ENCODE measurements around the gene RBM3.

RBM3 gene

GRCh38 chrX:48575642-48576041 lies 1.4 kb downstream of the RBM3 start:
- DNase-seq (ENCODE audit: insufficient read length, low spot score) (no peak), FAIRE-seq (no peak)

GRCh38 chrX:48576108-48576507 lies 1.8 kb downstream of the RBM3 start:
- DNase-seq (ENCODE audit: insufficient read length, low spot score) = no peak
- FAIRE-seq = no peak

DNA sequence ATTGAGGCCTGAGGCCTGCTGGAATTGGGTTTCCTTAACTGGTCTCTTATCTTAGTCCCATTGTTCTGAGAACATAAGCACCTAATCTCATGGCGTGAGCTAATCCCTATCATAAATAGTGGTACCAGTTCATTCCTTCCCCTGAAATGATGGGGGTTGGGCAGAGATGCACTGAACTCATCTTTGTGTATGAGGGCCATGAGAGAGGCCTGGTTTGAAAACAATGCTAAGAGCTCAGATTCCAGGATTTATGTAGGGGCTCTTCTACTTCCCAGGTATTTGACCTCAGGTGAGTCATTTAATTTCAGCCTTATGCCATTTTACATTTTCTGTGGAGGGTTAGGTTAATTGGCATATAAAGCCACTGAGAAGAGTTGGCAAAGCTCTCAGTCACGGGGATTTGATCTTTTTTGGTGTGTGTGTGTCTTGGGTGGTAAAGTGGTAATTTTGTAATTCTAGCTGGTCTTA lies 4.4 kb downstream of the RBM3 start:
- no peak for DNase-seq (ENCODE audit: insufficient read length, low spot score)
- FAIRE-seq = no peak

DNA sequence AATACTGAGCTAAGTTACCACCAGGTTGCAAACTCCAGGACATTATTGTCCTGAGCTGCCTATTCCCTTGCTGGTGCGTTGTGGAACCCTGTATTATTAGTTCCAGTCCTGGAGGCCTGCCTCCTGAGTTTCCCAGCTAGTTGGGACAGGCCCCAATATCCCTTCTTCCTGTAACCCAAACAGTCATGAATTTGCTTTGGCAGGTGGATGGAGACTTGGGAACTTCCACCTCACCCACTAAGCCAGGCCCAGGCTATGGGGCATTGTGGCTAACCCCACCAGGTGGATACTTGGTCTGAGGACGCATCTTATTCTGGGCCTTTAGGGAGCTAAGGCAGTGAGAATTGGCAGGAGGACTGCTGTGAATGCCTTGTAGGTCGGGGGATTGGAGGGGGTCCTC lies 5.0 kb downstream of the RBM3 start:
- no peak for DNase-seq (ENCODE audit: insufficient read length, low spot score)
- FAIRE-seq = no peak

- DNase-seq (ENCODE audit: insufficient read length, low spot score) = no peak
These were observed 6.4 kb downstream of the RBM3 start for GRCh38 chrX:48580662-48581061.

GRCh38 chrX:48584698-48585097 lies 10.4 kb downstream of the RBM3 start:
- DNase-seq (ENCODE audit: insufficient read length, low spot score) (no peak), FAIRE-seq (no peak)

More at GRCh38 chrX:48580662-48581061, 6.4 kb downstream of the RBM3 start:
- FAIRE-seq = no peak

GRCh38 chrX:48589482-48590162 lies 15.3 kb downstream of the RBM3 start:
- DNase-seq (ENCODE audit: insufficient read length, low spot score) (no peak), FAIRE-seq (no peak)

GRCh38 chrX:48590203-48591103 lies 16.2 kb downstream of the RBM3 start:
- no peak for DNase-seq (ENCODE audit: insufficient read length, low spot score)
- FAIRE-seq = no peak

- DNase-seq (ENCODE audit: insufficient read length, low spot score) (peak; percentile 22), FAIRE-seq (no peak)
These were observed 17.0 kb downstream of the RBM3 start for GRCh38 chrX:48591255-48591791.

DNA sequence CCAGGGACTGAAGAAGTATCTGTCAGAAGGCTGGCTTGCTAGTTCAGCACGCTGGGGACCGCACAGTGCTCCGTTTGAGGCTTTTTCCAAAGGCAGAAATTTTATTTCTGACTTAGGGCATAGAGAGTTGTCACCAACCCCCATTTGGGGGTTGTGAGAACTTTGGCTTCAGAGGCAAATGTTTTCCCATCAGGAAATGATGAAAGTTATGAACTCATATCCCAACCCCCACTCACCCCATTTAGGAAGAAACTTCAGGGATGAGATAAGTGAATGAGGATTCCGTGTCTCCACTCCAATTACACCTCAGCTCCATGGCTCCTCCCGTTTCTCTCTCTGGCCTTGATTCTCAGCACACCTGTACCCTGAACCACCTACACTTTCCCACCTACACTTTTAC lies 18.7 kb downstream of the RBM3 start:
- no peak for DNase-seq (ENCODE audit: insufficient read length, low spot score)
- no peak for FAIRE-seq

- DNase-seq (ENCODE audit: insufficient read length, low spot score) (no peak), FAIRE-seq (no peak)
These were observed 21.6 kb downstream of the RBM3 start for GRCh38 chrX:48595929-48596328.

DNA sequence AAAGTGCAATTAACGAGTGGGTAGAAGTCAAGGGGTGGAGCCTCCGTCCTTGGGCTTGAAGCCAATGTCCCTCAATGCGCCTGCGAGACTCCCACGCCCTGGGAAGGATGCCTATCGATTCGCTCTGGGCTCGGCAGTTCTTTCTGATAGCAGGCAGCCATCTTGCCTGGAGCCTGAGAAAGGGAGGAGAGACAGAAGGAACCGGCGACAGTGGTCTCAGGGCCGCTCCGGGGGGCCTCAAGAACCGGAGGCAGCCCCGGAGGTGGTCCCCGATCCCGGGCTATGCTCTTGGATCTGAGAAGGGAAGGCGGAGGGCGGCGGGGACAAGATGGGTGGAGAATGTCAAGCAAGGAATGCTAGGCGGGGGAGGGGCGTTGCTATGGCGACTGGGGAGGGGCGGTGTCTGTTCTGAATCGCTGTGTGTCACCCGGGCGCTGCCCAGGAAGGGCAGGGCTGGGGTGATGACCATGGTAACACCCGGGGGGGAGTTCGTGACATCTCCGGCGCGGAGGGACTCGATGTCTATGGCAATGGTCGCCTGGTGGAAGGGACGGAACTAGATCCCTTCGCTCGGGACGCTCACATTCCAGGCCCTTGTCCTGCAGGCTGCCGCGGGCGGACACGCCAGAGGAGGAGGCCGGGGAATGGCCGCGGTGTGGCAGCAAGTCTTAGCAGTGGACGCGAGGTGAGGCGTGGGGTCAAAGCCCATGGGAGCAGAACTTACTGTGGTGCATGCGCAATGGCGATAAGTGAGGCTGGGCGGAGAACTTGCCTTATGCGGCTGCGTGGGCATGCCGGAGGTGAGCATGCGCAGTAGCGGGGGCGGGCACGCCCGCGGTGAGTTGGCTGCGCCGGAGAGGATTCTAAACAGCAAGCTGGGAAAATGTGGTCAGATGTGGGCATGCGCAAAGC lies 23.3 kb downstream of the RBM3 start, which contains the start of gene WDR13:
Gene WDR13, plus strand, starts transcription at position 140 of the 912 bp plus-strand sequence. Its CDS starts 505 bp downstream, at position 645.
- peak; percentile 81 for DNase-seq (ENCODE audit: insufficient read length, low spot score)
- FAIRE-seq = peak; percentile 95

DNA sequence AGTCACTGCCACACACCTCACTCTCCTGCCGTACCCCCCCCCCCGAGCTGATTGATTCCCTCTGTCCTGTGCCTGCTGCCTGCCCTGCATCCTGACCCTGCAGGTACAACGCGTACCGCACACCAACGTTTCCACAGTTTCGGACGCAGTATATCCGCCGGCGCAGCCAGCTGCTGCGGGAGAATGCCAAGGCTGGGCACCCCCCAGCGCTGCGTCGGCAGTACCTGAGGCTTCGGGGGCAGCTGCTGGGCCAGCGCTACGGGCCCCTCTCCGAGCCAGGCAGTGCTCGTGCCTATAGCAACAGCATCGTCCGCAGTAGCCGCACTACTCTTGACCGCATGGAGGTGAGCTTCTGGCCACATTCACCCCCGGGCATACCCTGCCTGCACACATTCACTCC lies 24.3 kb downstream of the RBM3 start:
- FAIRE-seq (no peak), DNase-seq (ENCODE audit: insufficient read length, low spot score) (no peak)

- FAIRE-seq (no peak), DNase-seq (ENCODE audit: insufficient read length, low spot score) (no peak)
These were observed 25.1 kb downstream of the RBM3 start for GRCh38 chrX:48599341-48599740.

GRCh38 chrX:48600226-48600625 lies 25.9 kb downstream of the RBM3 start:
- FAIRE-seq (no peak), DNase-seq (ENCODE audit: insufficient read length, low spot score) (no peak)

DNA sequence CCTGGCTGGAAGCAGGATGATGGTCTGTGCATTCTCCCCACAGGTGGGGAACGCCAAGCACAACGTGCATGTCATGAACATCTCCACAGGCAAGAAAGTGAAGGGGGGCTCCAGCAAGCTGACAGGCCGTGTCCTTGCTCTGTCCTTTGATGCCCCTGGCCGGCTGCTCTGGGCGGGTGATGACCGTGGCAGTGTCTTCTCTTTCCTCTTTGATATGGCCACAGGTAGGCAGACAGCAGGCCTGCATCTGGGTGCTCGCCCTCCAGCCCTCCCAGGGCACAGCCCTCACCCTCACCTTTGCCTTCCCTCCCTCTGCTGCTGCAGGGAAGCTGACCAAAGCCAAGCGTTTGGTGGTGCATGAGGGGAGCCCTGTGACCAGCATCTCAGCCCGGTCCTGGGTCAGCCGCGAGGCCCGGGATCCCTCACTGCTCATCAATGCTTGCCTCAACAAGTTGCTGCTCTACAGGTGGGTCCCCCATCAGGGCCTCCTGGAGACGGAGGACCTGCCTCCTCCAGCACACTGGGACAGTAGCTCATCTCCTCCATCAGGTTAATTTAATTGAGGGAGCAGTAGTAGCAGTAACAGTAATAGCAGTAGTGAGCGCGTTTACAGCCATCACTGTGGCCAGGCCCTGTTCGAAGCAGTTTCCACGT lies 27.6 kb downstream of the RBM3 start:
- FAIRE-seq (no peak), DNase-seq (ENCODE audit: insufficient read length, low spot score) (no peak)

- DNase-seq (ENCODE audit: insufficient read length, low spot score) = no peak
These were observed 30.4 kb downstream of the RBM3 start for GRCh38 chrX:48604701-48605100.

GRCh38 chrX:48606091-48606490 lies 31.8 kb downstream of the RBM3 start:
- FAIRE-seq (no peak), DNase-seq (ENCODE audit: insufficient read length, low spot score) (no peak)

More at GRCh38 chrX:48604701-48605100, 30.4 kb downstream of the RBM3 start:
- no peak for FAIRE-seq

DNA sequence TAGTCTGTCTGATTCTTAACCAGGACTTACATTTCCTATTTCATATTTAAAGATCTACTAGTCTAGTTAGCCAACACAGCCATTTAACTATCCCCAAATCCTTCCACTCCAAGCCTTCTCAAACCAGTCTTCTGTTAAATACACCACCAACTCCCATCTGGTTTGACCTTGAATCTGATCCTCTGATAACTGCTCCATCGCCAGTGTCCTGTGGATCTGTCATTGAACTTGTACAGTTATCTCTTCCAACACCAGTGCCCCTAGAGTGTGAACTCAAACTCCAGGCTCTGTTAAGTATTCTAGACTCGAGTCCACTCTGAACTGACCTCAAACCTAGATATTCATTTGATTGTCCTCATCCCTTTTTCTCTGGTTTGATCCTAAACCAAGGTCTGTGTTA lies 37.4 kb downstream of the RBM3 start:
- DNase-seq (ENCODE audit: insufficient read length, low spot score) = no peak
- FAIRE-seq = no peak
